ENCODE results near the gene SLC16A12. TPM values are rescaled to one million over a fixed set of nuclear protein-coding genes. Genes with fewer than 3 reads are reported as not detected.

SLC16A12 gene
- total and polyA plus RNA-seq, 2 donors from 2014 or later: 19.0 to 38.8 TPM

- DNase-seq (no peak), FAIRE-seq (no peak)
- intact Hi-C loops (cut with DNase I): no loop called here
- peaks cover 4 to 9% (median 6%) of the 10 kb centered on the region in 3 donors for H3K4me1 ChIP-seq (ENCODE audit: control insufficient read depth in 2 of 3, insufficient read depth in 2 of 3, low read depth in 1 of 3, low read length in 3 of 3)
- no peaks in the 10 kb centered on the region for H3K36me3 ChIP-seq (ENCODE audit: control insufficient read depth in 2 of 3, insufficient read depth in 3 of 3, low read length in 3 of 3)
- H3K9ac ChIP-seq (ENCODE audit: low read length in 3 of 3): no peak overlapping the region
- H3K27me3 ChIP-seq (ENCODE audit: control insufficient read depth, insufficient read depth, low read length): no peaks in the 10 kb centered on the region
- H3K27ac ChIP-seq (ENCODE audit: low read depth in 2 of 2, low read length in 2 of 2): no peak overlapping the region
- TF ChIP-seq, protein P1, sequence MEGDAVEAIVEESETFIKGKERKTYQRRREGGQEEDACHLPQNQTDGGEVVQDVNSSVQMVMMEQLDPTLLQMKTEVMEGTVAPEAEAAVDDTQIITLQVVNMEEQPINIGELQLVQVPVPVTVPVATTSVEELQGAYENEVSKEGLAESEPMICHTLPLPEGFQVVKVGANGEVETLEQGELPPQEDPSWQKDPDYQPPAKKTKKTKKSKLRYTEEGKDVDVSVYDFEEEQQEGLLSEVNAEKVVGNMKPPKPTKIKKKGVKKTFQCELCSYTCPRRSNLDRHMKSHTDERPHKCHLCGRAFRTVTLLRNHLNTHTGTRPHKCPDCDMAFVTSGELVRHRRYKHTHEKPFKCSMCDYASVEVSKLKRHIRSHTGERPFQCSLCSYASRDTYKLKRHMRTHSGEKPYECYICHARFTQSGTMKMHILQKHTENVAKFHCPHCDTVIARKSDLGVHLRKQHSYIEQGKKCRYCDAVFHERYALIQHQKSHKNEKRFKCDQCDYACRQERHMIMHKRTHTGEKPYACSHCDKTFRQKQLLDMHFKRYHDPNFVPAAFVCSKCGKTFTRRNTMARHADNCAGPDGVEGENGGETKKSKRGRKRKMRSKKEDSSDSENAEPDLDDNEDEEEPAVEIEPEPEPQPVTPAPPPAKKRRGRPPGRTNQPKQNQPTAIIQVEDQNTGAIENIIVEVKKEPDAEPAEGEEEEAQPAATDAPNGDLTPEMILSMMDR (IDR thresholded peaks at IDR 0.05; ENCODE audit: borderline replicate concordance, extremely low read depth, insufficient read depth): no peak
- H3K4me3 ChIP-seq (ENCODE audit: low read length in 3 of 3): no peak overlapping the region
- H3K9me3 ChIP-seq (ENCODE audit: control insufficient read depth in 2 of 3, insufficient read depth in 1 of 3, low read length in 3 of 3): no peaks in the 10 kb centered on the region
Measured at GRCh38 chr10:89390476-89391225, 144.7 kb downstream of the SLC16A12 start.

DNA sequence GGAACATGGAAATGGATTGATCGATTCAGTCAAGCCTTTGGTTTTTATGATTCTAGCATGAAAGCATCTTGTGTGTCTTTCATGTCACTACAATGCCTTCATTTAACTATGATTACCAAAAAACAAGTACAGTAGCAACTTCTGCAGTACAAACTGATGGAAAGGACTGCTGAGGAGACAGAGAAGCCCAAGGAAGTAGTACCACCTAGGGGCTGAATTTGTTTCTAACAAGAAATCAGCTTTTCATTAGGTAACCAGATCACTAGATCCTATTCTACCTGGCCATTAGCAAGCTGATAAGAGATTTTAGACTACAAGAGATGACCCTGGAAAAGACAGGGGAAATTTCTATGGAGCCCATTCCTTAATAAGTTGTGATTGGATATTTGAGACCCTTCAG, 146.1 kb downstream of the SLC16A12 start:
- DNase-seq (peak in 2 of 5 donors; percentile 31 to 50), FAIRE-seq (no peak)
- no peaks in the 10 kb centered on the region for H3K27me3 ChIP-seq (ENCODE audit: control insufficient read depth, insufficient read depth, low read length)
- no peak overlapping the region for H3K4me3 ChIP-seq (ENCODE audit: low read length in 3 of 3)
- TF ChIP-seq, protein P1 (IDR thresholded peaks at IDR 0.05; ENCODE audit: borderline replicate concordance, extremely low read depth, insufficient read depth): peak; percentile 39
- intact Hi-C loops (cut with DNase I): no loop called here
- no peaks in the 10 kb centered on the region for H3K36me3 ChIP-seq (ENCODE audit: control insufficient read depth in 2 of 3, insufficient read depth in 3 of 3, low read length in 3 of 3)
- no peaks in the 10 kb centered on the region for H3K9me3 ChIP-seq (ENCODE audit: control insufficient read depth in 2 of 3, insufficient read depth in 1 of 3, low read length in 3 of 3)
- H3K4me1 ChIP-seq (ENCODE audit: control insufficient read depth in 2 of 3, insufficient read depth in 2 of 3, low read depth in 1 of 3, low read length in 3 of 3): peaks cover 4 to 6% (median 6%) of the 10 kb centered on the region in 3 donors
- H3K27ac ChIP-seq (ENCODE audit: low read depth in 2 of 2, low read length in 2 of 2): no peak overlapping the region
- no peak overlapping the region for H3K9ac ChIP-seq (ENCODE audit: low read length in 3 of 3)

DNA sequence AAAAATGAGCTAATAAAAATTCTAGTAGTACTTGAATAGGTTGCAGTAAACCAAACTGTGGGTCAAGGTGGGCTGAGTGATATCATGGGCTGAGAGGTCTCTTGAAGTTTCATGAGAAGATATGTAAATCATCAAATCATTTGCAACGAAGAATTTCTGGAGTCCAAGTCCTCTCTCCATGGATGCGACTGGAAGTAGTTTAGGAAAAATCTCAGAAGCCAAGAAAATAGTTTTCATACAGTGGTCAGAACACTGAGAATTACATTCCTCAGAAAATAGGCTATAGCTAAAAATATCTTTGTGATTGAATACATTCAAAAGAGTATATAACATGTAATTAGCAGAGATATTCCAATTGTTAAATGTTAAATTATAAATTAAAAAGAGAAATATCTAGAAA, 146.6 kb downstream of the SLC16A12 start:
- peaks cover 0 to 6% (median 4%) of the 10 kb centered on the region in 3 donors for H3K4me1 ChIP-seq (ENCODE audit: control insufficient read depth in 2 of 3, insufficient read depth in 2 of 3, low read depth in 1 of 3, low read length in 3 of 3)
- no peak overlapping the region for H3K4me3 ChIP-seq (ENCODE audit: low read length in 3 of 3)
- DNase-seq: no peak
- H3K27me3 ChIP-seq (ENCODE audit: control insufficient read depth, insufficient read depth, low read length): no peaks in the 10 kb centered on the region
- no peaks in the 10 kb centered on the region for H3K36me3 ChIP-seq (ENCODE audit: control insufficient read depth in 2 of 3, insufficient read depth in 3 of 3, low read length in 3 of 3)
- TF ChIP-seq, protein P1 (IDR thresholded peaks at IDR 0.05; ENCODE audit: borderline replicate concordance, extremely low read depth, insufficient read depth): no peak
- no peak for FAIRE-seq
- H3K27ac ChIP-seq (ENCODE audit: low read depth in 2 of 2, low read length in 2 of 2): no peak overlapping the region
- no peaks in the 10 kb centered on the region for H3K9me3 ChIP-seq (ENCODE audit: control insufficient read depth in 2 of 3, insufficient read depth in 1 of 3, low read length in 3 of 3)
- intact Hi-C loops (cut with DNase I): no loop called here
- no peak overlapping the region for H3K9ac ChIP-seq (ENCODE audit: low read length in 3 of 3)
